HG03469 (cell line): ENCODE data around the gene PACRGL.
"Not testable (repeated sequence)": the region's sequence is repeated elsewhere in the genome, so short reads cannot be mapped to it uniquely, and the experiment has no call there.

ENCODE experiments used
- ATAC-seq: cut with Tn5 transposase; IDR thresholded peaks from one replicate; pipeline ENCODE4 v1.9.1; 2021; ENCODE audit warnings: mild to moderate bottlenecking, moderate library complexity, moderate number of reproducible peaks; ENCODE audit not compliant: unreplicated experiment

Gene PACRGL

GRCh38 chr4:20723019-20723418 lies 22.8 kb downstream of the PACRGL start:
- ATAC-seq: no peak

- ATAC-seq: no peak
Measured at GRCh38 chr4:20723463-20723862, 23.2 kb downstream of the PACRGL start.

GRCh38 chr4:20724915-20725314 lies 24.7 kb downstream of the PACRGL start:
- ATAC-seq: no peak

DNA sequence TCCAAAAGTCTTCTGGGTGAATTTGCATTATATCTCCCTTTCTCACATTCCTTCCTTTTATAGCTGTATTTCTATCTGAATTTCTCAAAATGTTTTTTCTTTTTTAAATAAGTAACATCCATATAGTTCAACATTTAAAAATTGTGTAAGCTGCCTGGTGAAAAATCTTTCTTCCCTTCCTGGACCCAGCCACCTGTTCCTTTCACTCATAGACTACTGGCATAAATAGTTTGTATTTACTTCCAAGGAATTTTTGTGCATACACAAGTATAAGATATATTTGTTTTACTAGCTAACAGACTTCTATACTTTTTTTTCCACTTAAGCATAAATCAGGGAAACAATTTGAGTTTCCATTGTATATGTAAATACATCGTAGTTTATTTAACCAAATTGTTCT lies 35.7 kb downstream of the PACRGL start:
- no peak for ATAC-seq

DNA sequence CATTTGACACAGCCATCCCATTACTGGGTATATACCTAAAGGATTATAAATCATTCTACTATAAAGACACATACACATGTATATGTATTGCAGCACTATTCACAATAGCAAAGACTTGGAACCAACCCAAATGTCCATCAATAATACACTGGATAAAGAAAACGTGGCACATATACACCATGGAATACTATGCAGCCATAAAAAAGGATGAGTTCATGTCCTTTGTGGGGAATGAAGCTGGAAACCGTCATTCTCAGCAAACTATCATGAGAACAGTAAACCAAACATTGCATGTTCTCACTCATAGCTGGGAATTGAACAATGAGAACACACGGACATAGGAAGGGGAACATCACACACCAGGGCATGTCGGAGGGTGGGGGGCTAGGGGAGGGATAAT lies 45.7 kb downstream of the PACRGL start:
- ATAC-seq: not testable (repeated sequence)

GRCh38 chr4:20752641-20753040 lies 52.4 kb downstream of the PACRGL start:
- ATAC-seq: no peak

DNA sequence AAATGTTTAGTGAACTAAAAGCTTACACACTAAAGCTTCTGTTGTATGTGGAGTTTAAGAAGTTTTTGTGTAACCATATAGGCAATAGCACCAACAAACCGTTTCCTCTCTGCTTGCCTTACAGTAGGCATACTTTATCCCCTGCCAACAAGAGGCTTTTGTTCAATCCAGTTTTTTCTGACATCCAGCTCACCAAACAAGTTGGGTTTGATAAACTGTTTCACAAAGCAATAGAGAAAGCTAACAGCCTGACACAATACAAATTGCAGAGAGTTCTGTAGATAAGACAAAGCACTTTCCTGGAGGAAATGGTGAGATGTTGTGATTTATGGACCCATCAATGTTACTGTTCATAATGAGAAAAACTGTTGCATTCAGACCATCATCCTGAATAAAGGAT lies 53.8 kb downstream of the PACRGL start:
- ATAC-seq: no peak

- ATAC-seq: no peak
Measured at GRCh38 chr4:20760053-20760452, 59.8 kb downstream of the PACRGL start.

DNA sequence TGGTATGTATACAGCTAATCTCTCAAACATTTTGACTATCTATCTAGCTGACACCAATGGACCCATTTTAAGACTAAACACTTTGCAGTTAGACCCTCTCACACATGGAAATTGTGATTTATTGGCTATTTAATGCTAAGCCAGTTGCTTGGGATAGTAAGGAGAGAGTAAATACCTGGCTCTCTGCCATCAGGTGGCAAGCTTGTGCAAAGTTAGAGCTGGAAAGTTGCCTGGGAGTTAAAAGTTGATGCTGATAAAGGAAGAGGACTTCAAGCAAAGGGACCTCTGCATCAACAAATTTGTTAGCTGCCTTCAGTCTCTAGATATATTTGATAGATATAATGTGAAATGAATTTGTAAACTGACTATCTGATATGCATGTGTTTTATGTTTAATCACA lies 61.1 kb downstream of the PACRGL start:
- ATAC-seq: no peak

- no peak for ATAC-seq
Measured at GRCh38 chr4:20761826-20762225, 61.6 kb downstream of the PACRGL start.

- no peak for ATAC-seq
Measured at GRCh38 chr4:20764366-20764992, 64.2 kb downstream of the PACRGL start.

GRCh38 chr4:20773144-20773997 lies 73.1 kb downstream of the PACRGL start:
- ATAC-seq: peak; percentile 58

- no peak for ATAC-seq
Measured at GRCh38 chr4:20778896-20779295, 78.6 kb downstream of the PACRGL start.

- ATAC-seq: not testable (repeated sequence)
Measured at GRCh38 chr4:20783134-20783533, 82.9 kb downstream of the PACRGL start.

DNA sequence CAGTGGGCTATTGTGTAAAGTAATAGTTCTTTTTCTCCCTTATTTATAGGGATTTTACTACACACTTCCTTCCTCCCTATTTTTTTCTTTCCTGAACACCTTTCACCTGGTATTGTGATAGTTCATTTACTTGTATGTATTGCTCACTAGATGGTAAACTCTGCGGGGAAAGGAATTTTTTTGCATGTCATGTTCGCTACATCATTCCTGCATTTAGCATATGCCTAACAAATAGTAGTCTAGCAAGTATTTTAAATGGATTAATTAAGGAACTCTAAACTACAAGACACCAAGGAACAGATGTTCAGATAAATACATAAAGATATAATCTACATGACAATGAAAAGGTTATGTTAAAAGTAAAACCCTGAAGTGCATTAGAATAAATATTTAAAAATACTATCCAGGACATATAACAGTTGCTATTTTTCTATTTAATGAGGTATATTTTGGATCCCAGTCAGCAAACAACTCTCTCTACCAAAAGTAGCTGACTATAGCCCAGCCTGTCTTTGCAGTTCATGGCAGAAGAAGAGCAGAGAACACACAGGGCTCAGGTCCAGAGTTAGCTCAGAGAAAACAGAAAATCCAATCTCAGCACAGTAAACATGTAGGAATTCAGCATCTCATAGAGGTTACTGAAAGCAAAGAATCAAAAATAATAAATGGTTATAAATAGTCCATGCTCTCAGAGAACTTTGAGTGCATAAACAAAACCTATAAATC lies 87.8 kb downstream of the PACRGL start:
- ATAC-seq: no peak
